GM19468 (cell line): Measurements from ENCODE around the gene NPNT.

Experiments used
- ATAC-seq: cut with Tn5 transposase; IDR thresholded peaks from one replicate; pipeline ENCODE4 v1.9.1; 2021; ENCODE audit warnings: mild to moderate bottlenecking, moderate library complexity, moderate number of reproducible peaks; ENCODE audit not compliant: unreplicated experiment; ENCODE audit errors: extremely low read depth

NPNT gene

DNA sequence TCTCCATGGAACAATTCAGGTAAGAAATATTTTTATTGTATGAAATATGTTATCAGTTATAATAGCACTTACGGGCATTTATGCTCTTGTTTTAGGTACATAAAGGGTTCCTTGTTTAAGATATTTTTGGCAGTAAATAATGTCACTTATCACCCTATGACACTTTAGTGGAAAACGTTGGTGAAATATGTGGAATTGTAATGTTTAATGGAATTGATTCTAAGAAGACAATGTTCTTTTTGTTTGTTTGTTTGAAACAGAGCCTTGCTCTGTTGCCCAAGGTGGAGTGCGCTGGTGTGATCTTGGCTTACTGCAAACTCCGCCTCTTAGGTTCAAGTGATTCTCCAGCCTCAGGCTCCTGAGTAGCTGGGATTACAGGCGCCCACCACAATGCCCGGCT is 17.4 kb downstream of the NPNT start:
- ATAC-seq = no peak

DNA sequence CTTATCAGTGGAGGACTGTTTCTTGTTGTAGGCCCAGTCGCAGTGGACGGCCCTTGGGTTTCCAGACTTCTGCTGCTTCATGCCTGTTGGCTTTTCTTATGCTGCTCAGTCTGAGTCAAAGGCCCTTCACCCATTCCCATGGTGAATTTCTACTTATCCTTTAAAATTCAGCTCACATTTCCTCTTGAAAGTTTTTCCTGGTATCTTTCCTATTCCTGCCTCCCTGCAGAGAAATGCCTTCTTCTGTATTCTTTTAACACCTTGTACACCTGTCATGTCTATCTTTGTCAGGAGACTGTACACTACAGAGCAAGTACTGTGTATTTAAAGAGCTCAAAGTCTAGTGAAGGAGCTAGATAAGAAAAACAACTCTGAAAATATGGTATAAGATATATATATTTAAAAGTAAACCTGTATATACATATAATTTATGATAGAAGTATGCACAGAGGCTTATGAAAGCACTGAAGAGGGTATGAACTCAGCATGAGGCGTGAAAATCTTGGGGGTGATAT is 22.0 kb downstream of the NPNT start:
- no peak for ATAC-seq

DNA sequence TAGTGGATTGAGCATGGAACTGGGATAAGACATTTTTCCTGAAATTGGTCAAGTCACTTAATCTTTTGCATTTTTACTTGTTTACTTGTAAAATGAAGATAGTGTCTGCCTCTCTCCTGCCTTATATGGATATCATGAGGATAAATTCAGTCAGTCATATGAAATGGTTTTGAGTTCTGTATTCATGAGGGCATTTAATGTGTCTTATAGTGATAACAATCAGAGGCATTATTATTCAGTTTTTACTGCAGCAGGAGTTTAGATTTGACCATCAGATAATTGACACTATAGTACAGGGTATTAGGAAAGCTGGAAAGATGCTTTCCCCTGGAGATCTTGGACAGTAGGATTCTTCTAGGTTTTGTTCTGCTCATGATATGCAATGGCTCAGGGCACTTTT is 26.0 kb downstream of the NPNT start:
- ATAC-seq = no peak

DNA sequence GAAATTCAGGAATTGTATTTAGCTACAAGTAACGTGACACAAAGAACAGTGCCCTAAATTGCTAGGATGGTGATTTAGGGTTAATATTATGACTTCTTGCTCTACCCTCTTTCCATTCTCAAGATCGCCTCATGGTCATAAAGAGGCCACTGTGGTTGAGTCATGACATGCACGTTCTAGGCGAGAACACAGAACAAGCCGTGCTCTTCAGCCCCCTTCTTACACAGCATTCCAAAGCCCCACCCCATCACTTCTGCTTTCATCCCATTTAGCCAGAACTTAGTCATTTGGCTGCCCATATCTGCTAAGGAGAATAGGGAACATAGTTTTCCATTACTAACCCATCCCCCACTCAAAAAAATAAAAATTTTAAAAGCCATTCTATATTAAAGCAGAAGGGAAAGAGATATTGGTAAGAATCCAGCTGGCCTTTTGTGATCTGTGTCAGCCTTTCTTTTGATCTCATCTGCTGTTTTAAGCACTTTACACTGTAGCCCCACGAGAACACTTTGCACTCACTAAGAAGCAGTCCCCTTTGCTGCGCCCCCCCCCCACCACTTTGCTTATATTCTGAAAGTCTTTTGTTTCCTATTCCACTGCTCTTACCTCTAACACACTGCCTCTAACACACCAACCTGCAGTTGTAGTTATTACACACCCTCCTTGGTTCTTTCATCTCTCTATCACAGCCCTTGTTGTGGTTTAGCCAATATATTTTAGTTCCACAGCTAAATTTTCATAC is 28.4 kb downstream of the NPNT start:
- ATAC-seq = no peak

DNA sequence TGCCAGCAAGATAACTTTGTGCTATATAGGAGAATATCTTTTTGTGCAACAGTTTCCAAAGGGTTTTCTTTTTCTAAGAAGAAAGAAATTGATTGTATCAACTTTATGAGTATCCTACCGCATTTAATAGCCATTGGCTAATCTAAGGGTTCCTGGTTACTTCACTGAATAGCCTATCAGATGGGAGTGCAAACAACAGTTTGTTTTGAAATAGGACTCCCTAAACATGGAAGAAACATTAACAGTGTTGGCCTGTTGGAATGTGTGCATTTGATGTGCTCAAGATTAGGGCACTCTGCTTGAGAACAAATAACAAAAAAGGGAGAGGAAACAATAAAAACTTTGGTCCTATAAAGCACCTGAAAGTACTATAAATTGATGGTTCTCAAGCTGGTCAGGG is 29.1 kb downstream of the NPNT start:
- no peak for ATAC-seq

DNA sequence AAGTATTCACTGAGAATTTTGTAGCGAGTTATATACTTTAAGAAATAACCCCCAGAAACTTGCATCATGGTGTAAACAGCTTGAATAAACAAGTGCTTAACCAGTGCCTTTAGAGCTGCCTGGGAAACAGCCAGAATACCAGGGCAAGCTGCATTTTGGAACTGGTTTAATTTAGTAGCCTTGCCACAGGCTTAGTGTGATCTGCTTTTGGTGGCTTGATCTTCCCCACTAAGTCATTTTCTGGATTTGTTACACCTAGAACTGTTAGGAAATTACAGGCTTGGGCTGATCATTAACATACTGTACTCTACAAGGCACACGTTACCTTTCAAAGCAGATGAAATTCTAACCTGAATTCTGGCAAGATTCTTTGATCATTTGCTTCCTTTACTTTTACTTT is 35.4 kb downstream of the NPNT start:
- ATAC-seq = no peak

DNA sequence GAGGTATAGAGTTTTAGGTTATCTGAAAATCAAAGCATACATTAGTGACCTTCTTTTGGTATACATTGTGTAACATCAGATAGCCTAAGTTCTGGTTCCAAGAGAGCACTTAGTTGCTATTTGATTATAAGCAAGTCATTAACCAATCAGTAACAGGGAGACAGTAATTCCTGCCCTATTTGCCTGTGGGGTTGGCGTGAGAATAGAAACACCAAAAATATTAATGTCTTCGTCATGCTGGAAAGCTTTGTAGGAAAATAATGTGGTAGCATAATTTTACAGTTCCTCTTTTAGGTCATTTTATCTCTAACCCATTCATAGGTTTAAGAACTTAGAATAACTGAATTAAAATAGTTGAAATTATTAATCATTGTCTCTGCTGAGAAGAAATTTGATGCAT is 37.8 kb downstream of the NPNT start:
- no peak for ATAC-seq

DNA sequence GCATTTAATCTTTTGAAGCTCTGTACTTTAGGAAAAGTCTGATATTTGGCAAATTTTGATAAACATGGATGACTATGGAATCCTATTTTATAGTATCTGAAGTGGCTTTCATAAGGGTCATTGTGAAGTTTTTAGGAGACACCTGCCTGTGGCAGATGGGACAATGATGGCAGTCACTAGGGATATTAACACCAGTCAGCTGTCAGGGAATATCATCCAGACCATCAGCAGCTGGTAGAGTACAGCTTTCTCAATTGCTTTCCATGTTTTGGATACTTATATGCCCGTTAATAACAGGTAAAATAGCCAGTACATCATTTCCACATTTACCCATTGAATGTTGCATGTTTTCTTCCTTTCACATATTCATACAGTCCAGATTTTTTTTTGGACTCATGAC is 39.1 kb downstream of the NPNT start:
- ATAC-seq = no peak

DNA sequence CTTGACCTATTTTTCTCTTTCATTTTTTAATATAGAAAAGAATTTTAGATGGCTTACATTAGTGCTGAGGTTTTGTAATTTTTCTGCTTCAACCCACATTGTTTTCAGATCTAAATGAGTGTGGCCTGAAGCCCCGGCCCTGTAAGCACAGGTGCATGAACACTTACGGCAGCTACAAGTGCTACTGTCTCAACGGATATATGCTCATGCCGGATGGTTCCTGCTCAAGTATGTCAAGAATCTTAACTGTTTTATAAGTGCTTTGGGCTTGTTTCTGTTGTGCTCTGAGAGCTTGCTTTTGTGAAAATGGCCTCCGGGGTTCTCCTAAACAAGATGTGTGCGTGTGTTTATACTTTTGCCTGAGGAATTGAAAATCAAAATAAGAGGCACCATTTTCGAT is 41.6 kb downstream of the NPNT start:
- no peak for ATAC-seq

DNA sequence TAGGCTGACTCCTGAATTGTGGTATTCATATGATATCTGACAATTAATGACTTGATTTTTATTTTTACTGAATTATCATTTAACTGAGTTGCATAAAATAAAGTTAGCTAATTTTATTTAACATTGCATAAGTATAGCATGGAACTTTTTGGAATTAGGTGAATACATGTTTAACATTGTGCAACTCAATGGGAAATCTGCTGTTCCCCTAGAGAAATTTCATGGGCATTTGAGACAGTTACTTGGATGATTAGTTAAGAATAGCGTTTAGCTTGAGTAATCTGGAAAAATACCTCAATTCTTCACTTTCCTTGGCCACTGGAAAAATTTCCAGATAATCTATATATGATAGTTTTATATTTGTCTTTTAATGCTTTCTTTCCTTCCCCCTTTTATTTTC is 42.5 kb downstream of the NPNT start:
- ATAC-seq = no peak

DNA sequence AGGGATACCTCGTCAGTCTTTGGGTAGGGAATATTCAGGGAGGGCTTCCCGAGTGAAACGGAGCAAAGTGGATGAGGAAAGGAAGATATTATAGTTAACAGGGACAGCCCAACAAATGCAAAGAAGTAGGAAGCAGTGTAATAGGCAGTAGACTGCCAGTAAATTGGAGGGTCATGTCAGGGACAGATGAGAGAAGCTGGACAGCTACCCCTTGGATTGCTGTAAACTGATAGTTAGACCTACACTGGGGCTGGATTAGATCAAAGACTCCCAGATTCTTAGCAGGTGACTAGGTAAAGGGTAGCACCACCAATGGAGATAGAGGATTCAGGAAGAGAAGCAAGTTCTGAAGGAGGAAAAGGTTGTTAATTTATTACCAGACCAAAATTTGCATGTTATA is 48.0 kb downstream of the NPNT start:
- ATAC-seq = no peak

DNA sequence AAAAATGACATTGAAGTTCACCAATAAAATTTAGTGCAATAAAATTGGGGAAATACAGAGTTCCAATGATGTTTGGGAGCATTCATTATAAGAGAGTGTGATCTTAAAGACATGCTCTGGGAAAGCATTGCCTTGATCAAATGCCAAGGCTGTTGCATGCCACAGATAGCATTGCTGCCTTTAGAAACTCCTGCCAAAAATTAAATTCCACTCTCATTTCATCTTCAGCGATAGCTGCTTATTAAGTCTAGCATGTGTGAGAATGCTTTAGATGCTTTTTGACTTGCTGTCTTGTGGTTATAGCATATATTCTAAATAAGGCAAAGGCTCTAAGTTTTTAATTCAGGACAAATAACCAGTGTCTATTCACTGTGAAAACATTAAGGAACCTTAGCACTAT is 49.3 kb downstream of the NPNT start:
- no peak for ATAC-seq

DNA sequence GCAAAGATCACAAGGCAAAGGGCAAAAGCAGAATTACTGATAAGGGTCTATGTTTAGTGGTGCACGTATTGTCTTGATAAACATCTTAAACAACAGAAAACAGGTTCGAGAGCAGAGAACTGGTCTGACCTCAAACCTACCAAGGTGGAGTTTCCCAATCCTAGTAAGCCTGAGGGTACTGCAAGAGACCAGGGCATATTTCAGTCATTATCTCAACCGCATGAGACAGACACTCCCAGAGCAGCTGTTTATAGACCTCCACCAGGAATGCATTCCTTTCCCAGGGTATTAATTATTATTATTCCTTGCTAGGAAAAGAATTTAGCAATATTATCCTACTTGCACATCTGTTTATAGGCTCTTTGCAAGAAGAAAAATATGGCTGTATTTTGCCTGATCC is 51.5 kb downstream of the NPNT start:
- no peak for ATAC-seq

DNA sequence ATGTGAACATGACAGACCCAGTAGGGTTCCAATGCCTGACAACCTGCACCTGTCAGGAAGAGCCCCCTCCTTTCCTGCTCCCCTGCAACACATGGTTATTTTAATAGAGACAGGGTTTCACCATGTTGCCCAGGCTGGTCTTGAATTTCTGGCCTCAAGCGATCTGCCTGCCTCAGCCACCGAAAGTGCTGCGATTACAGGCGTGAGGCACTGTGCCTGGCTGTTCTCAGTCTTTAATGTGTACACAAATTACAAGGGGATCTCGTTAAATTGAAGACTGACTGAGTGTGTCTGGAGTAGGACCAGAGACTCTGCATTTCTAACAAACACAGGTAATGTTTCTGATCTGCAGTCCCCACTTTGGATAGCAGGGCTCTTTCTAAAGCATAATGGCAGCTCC is 55.4 kb downstream of the NPNT start:
- no peak for ATAC-seq

DNA sequence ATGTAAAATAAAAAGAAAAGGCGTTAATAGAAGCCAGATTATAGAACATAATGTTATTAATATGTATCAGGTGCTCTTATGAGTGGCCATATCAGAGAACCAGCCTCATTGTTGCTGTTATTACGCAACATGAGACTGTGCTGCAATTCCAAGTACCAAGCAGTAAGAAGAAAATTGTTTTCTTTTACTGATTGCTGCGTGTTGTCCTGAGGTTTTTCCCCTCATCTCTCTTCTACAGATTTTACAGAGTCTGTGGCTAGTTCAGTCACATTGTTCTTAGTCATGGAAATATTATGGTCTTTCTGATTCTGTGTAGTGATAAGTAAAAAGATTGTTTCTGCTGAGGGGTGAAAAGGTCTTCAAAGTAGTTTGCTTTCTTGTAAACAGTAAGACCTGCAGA is 55.9 kb downstream of the NPNT start:
- ATAC-seq = no peak

DNA sequence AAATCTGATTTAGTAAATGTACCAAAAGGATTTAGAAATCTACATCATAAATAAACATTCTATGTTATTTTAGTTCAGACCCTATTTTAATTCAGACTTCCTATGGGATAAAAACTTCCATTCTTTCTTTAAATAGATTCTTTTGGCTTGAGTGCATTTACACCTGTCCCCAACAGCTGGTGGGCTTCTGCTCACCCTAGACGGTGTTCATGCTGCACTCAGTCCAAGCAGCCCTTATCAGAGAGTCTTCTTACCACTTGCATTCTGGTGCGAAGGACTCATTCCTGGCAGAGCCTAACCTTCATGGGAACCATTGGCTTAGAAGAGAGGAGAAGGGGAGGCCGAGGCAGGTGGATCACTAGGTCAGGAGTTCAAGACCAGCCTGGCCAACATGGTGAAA is 57.3 kb downstream of the NPNT start:
- no peak for ATAC-seq

DNA sequence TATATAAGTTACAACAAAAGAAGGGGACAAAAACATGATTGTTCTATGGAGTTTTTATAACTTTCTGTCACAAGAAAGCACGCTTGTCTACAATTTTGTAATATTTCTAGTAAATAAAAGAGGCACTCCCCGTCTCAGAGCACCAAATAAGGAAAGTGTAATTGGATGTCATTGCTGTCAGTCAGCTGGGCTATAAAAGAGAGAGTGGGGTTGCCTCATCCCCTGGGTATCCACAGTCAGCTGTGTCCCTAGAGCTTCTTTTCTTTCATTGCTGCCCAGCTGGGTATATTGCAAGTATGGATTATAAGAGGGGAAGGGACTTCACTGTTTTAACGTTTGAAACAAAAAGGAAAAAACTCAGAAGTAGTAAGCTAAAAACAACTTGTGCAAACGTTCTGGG is 61.3 kb downstream of the NPNT start:
- no peak for ATAC-seq

DNA sequence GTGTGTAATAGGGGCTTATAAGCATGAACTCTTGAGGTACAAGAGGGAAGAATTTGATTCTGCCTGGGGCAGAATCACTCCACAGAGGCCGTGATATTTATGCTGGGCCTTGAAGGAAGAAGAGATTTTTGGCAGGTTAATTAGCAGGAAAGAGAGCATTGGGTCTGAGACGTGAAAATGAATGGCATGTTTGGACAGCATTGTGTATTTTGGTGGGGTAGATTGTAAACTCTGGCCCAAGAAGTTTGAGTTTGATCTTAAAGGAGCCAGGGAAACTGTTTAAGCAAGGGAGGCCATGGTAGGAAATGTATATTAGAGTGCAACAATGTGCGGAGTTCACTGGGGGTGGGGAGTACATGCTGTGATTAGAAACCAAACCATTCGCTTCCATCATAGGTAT is 62.4 kb downstream of the NPNT start:
- ATAC-seq = no peak

DNA sequence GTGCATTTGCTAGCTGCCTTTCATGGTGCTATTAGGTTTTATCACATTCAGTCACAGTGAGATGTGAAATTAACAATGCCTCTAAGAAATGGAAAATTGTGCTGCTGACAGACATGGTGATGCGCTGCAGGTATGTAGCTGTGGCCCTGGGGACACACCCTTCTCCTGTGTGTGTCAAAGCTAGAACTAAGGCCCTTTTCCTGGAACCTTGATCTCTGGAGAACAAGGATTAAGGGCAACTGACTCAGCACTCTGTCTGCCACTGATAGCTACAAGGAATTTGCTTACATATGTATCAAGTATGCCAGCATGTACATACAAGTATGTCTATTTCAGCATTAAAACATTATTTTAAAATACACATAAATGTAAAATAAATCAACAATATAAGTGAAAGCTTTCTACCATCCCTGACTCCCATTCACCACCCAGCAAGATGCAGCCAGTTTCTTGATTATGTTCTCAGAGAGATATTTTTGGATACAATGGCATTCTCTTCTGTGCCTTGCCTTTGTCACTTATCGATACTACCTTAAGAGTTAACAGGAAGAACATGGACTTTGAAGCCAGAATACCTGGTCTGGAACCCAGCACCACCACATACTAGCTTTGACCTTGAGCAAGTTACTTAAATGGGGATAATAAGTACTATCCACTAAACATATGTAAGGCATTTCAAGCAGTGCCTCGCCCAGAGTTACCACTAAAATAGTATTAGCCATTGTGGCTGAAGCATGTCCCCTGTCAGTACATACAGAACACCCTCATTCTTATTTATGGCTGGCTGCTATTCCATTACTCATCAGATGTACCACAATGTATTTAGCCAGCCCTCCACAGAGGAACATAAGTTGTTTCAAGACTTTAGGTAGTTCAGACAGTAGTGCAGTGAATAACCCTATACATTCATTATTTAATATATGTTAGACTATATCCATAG is 68.5 kb downstream of the NPNT start:
- ATAC-seq = no peak

DNA sequence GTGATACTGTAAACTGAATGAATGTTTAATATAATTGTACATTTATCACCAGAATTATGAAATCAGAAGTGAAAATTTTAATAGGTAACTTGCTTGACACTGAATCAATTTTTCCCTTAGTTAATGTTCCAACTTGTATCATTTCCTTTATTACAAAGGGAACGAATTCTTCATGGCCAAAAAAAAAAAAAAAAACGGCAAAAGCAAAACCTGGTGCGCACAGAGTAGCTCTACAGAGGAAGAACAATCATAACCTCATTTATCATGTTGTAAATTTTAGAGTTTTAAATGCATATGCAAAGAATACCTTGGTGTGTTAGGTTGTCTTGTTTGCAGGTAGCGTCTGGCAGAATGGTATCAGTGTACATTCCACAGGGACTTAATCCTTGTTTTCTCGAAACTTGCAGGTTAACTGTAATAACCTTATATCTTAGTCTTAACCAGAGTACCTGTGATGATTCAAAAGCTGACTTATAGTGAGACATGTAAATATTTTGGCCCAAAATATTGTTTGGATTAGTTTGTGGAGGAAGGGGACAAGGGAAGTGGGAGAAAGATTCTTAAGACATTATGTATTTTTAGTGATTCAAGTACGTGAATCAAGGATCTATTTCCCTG is 70.0 kb downstream of the NPNT start:
- ATAC-seq = no peak

DNA sequence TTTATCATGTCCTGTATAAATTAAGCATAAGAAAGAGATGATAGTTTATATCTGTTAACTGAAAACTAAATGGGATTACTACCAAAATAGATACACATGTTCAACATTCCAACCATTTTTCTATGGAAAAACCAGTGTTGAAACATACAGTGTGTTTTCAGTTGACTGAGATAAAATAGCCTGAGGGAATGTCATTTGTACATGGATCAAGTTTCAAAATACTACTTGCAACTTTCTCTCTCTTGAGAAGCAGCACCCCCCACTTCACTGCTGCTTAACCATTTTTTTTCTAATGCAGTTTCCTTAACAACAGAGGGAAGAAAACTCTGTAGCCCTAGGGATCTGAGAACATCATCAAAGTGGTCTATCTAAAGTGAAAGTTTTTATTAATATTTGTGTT is 70.8 kb downstream of the NPNT start:
- no peak for ATAC-seq
